Large intestine (tissue), 3 donors: ENCODE data around the gene COL4A2. TPM values are rescaled to one million over a fixed set of nuclear protein-coding genes. Genes with fewer than 3 reads are reported as not detected.

ENCODE experiments used
- DNase-seq, 2 donors: peaks; one replicate each; pipeline versions ENCODE4 v3.0.0 to v3.0.0-alpha.2; 2013
- H3K27ac ChIP-seq: one replicate; pipeline ENCODE4 v1.5.1; 2013; ENCODE audit warnings: low read length
- H3K27me3 ChIP-seq: 2 replicates; pipeline ENCODE4 v1.6.1; 2013; ENCODE audit warnings: low read length; ENCODE audit not compliant: control insufficient read depth, insufficient read depth
- H3K36me3 ChIP-seq: 2 replicates; pipeline ENCODE4 v1.6.1; 2013; ENCODE audit warnings: low read length; ENCODE audit not compliant: control insufficient read depth, insufficient read depth
- H3K4me1 ChIP-seq: one replicate; pipeline ENCODE4 v1.6.1; 2013; ENCODE audit warnings: low read length; ENCODE audit not compliant: control insufficient read depth, insufficient read depth
- H3K4me3 ChIP-seq: one replicate; pipeline ENCODE4 v1.5.1; 2013; ENCODE audit warnings: low read length
- H3K9me3 ChIP-seq: one replicate; pipeline ENCODE4 v1.6.1; 2013; ENCODE audit warnings: mild to moderate bottlenecking, low read depth, low read length, moderate library complexity; ENCODE audit not compliant: control insufficient read depth
- WGBS: methylation state at CpG from one replicate; pipeline ENCODE4 v1.1.5; 2013; ENCODE audit warnings: low lambda C conversion rate; ENCODE audit not compliant: insufficient coverage; 5-methylcytosine and 5-hydroxymethylcytosine counted together
- polyA plus RNA-seq: library from polyadenylated mRNA; unstranded; fragments of 120-200 nt; gene quantifications from one replicate; pipeline ENCODE4 v1.2.1, GENCODE V29; 2013

Gene COL4A2
- polyA plus RNA-seq, 1 donor, result 164 TPM

DNA sequence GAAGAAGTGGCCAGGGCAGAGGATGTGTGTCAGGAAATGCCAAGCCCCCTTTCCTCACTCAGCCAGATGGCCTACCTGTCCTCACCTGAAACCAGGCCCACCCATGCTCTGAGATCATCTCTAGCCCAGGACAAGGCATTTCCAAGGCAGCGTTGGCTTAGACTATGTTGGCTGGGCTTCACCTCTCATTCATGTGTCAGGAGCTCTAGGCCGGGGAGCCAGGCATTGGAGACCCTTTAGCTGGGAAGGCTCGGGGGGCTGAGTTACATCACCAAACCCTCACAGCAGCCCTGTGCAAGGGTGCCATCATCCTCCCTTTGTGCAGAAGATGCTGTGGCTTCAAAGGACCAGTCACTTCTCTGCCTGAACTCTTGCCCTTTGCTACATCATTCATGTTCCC lies 40.0 kb downstream of the COL4A2 start:
- H3K4me1 ChIP-seq, result peaks cover 9% of the 10 kb centered on the region
- no peaks in the 10 kb centered on the region for H3K9me3 ChIP-seq
- H3K27ac ChIP-seq, result no peak overlapping the region
- no peak for DNase-seq
- H3K36me3 ChIP-seq, result no peaks in the 10 kb centered on the region
- no CpG with 5 or more reads among the region's 3 CpGs for WGBS
- no peaks in the 10 kb centered on the region for H3K27me3 ChIP-seq
- H3K4me3 ChIP-seq, result no peak overlapping the region

DNA sequence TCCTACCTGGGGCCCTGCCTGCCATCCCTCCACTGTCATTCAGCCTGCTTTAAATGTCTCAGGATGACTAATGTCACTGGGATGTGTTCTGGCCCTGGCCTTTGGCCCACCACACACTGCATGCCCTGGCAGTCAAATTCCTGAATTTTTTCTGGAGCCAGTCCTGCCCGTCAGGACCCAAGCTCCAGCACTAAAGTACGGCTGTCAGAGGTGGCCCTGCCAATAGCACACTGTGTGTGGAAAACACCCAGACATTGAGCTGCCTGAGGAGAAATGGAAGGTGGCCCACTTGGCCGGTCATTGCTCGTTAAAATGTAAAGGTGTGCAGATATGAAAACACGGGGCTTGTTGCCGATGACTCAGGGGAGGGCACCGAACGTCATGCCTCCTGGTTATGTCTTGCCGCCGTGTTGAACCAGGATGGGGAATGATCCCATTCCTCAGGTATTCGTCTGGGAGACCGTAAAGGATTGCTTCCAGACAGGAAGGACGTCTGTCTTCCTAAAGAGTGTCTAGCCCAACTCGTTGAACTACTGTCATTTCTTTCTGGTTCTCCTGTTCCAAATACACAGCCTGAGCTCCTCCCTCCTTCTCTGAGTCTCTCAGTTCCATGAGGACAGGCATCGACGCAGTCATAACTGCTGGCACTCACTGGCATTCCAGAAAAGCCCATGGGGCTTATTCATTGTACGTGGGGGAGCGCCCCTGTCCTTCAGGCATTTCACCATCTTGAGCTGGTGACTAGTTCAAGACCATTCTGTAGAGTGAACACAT lies 40.6 kb downstream of the COL4A2 start:
- Histone ChIP-seq H3K4me1 (peaks cover 9% of the 10 kb centered on the region), H3K36me3 (no peaks in the 10 kb centered on the region), H3K27me3 (no peaks in the 10 kb centered on the region), H3K4me3 (no peak overlapping the region), H3K27ac (no peak overlapping the region), H3K9me3 (no peaks in the 10 kb centered on the region)
- WGBS, result no CpG with 5 or more reads among the region's 18 CpGs
- no peak for DNase-seq

DNA sequence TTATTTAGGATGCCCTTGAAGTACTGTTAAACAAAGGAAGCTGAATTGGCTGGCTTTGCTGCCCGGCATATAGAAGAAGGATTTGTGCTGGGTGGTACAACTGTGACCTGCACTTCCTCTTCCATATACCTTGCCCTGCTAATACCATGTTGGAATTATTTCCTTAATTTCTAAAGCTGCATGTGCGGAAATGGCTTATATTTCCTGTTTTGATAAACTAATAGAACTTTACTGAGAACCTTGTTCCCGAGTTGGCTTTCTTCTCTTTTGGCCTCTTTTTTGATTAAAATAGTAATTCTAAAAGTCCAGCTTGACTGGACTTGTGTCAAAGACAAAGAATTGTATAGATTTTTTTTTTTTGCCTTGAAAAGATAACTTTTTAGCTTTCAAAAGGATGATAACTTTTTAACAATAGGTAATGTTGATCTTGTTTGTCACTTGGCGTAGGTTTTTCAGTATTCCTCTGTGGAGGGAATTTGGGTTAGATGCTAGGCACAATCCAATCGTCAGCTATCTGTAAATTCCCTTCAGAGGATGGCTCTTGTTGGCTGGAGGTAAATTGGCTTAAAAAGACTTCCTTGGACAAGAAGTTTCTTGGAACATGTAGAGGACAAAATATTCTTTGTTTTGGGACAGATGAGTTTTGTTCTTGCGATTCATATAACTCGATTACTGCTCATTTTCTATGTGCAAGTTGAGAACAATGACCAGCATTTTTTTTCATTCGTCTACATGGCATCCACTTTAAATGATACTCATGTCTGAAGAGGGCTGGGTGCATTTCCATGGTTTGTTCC lies 41.4 kb downstream of the COL4A2 start:
- DNase-seq, result no peak
- no peak overlapping the region for H3K27ac ChIP-seq
- no peaks in the 10 kb centered on the region for H3K27me3 ChIP-seq
- H3K4me1 ChIP-seq, result peaks cover 9% of the 10 kb centered on the region
- H3K36me3 ChIP-seq, result no peaks in the 10 kb centered on the region
- no peaks in the 10 kb centered on the region for H3K9me3 ChIP-seq
- WGBS, result 95% methylated on average over 3 of the region's 8 CpGs
- H3K4me3 ChIP-seq, result no peak overlapping the region

DNA sequence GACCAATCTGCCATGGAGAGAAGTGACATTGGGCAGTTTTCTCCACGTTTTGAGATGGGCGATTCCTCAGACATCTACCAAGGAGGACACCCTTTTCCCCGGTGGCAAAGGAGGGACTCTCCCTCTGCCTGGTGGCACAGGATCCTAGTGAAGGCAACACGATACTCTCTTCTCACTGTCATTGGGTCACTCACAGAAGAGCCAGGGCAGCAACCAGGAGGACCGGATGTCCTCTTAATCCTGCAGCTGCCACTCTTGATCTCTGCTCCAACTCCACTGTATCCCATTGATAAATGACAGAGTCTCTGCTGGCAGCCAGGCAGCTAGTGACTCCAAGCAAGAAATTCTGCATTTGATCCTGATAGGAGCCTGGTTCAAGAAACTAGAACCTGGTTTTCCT lies 42.2 kb downstream of the COL4A2 start:
- WGBS, result no CpG with 5 or more reads among the region's 5 CpGs
- Histone ChIP-seq H3K4me1 (peaks cover 11% of the 10 kb centered on the region), H3K4me3 (no peak overlapping the region), H3K9me3 (no peaks in the 10 kb centered on the region), H3K36me3 (no peaks in the 10 kb centered on the region), H3K27ac (no peak overlapping the region), H3K27me3 (no peaks in the 10 kb centered on the region)
- no peak for DNase-seq

DNA sequence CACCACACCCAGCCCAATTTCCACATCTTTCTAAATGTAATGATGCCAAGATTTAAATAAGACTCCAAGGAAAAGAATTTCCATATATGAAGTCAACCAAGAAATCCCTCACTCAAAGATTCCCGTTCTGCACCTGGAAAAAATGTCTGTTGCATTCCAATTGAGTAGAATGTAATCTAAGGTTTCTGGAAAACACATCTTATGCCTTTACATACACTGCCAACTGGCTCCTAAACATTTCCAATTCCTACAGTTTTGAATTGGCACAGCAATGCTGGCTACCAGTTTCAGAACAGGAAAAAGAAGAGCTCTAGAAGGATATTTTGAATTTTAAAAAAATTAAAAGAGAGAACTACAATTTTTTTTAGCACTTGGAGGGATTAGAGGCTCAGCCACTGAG lies 43.0 kb downstream of the COL4A2 start:
- no peaks in the 10 kb centered on the region for H3K27me3 ChIP-seq
- H3K4me3 ChIP-seq, result no peak overlapping the region
- H3K27ac ChIP-seq, result no peak overlapping the region
- H3K4me1 ChIP-seq, result peaks cover 17% of the 10 kb centered on the region
- no peak for DNase-seq
- no peaks in the 10 kb centered on the region for H3K9me3 ChIP-seq
- WGBS, result no CpG with 5 or more reads among the region's 1 CpG
- no peaks in the 10 kb centered on the region for H3K36me3 ChIP-seq

DNA sequence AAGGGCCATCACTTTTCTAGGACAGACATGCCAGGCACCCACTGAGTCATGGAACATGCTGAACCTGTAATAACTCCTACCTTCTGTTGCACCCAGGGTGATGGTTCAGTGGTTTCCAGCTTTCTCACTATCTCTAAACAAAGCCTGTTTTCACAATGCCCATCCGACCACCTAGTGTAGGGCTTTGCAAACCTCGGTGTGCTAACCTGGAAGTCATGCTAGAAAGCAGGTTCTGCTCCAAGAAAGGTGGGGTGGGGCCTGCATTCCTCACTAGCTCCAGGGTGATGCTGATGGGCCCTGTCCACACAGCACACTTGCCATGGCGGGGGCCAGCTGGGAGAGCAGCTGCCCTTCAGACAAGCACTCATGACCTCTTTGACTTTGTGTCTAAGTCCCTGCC lies 43.4 kb downstream of the COL4A2 start:
- H3K36me3 ChIP-seq, result no peaks in the 10 kb centered on the region
- H3K4me3 ChIP-seq, result no peak overlapping the region
- no peaks in the 10 kb centered on the region for H3K27me3 ChIP-seq
- H3K9me3 ChIP-seq, result no peaks in the 10 kb centered on the region
- DNase-seq, result no peak
- no CpG with 5 or more reads among the region's 3 CpGs for WGBS
- peaks cover 19% of the 10 kb centered on the region for H3K4me1 ChIP-seq
- no peak overlapping the region for H3K27ac ChIP-seq

DNA sequence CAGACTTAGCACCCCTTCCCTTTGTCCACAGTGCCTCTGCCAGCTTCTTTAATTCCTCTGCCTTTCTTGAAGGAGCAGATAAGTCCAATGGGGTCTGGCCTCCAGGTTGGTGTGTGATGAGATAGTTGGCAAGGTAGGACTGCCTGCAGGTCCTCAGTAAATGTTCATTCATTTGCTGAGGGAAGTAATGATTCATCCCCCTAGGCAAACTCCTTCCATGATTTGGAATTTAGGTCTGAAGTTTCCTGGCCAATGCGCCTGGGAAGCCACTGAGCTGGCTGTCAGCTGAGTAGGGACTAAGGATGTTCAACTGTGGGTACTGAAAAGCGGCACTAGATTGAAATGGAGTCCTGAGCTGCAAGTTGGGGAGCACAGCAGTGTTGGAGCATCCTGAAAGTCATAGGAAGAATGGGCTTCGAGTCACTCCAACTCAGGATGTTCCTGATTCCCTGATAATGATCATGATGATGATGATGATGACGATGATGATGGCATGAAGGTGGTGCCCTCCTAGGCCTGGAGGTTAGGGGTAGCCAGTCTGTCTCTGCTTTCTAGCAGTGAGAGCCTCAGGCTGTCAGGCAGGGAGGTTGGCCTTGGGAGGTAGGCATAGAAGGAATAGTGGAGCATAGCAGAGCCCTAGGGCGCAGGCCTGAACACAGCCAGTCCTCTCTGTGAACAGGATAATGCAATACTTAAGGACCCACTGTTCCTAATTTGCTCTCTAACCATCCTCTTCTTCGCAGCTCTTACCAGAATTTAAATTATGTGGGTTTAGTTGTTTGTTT lies 44.7 kb downstream of the COL4A2 start:
- H3K9me3 ChIP-seq, result no peaks in the 10 kb centered on the region
- DNase-seq, result no peak
- peaks cover 16% of the 10 kb centered on the region for H3K4me1 ChIP-seq
- WGBS, result no CpG with 5 or more reads among the region's 6 CpGs
- H3K4me3 ChIP-seq, result no peak overlapping the region
- H3K36me3 ChIP-seq, result no peaks in the 10 kb centered on the region
- H3K27ac ChIP-seq, result no peak overlapping the region
- no peaks in the 10 kb centered on the region for H3K27me3 ChIP-seq

DNA sequence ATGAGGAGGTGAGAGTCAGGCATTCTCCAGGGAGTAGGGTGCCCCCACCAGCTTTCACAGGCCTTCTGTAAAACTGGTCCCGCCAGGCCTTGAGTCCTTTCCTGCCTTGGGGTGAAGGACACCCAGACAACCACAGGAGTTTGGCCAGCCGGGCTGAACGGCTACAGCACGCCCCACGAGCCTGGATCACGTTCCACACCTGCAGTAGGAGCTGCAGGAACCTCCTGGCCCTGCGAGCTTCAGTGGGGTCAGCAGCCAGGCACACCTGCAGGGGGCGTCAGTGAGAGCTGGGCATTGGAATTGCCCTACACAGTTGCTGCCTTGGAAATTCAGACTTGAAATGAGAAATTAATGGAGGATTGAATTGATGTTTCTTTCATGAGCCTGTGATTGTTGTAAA lies 45.7 kb downstream of the COL4A2 start:
- WGBS, result no CpG with 5 or more reads among the region's 8 CpGs
- no peak overlapping the region for H3K4me3 ChIP-seq
- H3K9me3 ChIP-seq, result no peaks in the 10 kb centered on the region
- peaks cover 10% of the 10 kb centered on the region for H3K4me1 ChIP-seq
- no peak overlapping the region for H3K27ac ChIP-seq
- H3K36me3 ChIP-seq, result peaks cover 5% of the 10 kb centered on the region
- H3K27me3 ChIP-seq, result no peaks in the 10 kb centered on the region
- DNase-seq, result no peak

DNA sequence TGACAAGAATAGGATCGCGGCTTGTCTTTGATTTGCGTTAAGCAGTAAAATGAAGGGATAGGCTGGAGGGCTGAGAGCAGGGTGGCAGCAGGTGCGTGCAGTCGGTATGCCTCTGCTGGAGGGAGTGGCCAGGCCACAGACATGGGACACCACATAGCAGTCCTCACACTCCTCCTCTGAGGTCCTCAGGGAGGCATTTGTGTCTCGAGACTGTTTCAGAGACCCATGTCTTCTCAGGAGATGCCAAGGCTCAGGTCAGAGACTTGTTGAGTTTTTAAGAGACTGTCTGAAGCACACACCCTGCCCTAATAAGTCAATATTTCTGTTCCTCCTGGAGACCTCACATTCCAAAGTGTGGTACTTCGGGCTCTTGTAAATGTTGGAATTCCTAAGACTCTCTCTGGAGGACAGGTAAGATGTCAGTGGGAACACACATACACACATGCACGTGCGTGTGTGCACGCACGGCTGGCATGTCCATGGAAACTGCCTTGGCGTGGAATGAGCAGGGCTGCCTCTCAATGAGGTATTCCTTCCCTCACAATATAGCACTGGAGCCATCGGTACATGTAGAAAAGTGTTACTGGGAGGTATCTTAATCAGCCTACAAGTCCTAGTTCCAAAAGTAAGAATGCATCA lies 46.4 kb downstream of the COL4A2 start:
- Histone ChIP-seq H3K36me3 (peaks cover 9% of the 10 kb centered on the region), H3K4me1 (peaks cover 10% of the 10 kb centered on the region), H3K27me3 (no peaks in the 10 kb centered on the region), H3K9me3 (no peaks in the 10 kb centered on the region), H3K27ac (no peak overlapping the region), H3K4me3 (no peak overlapping the region)
- WGBS, result 100% methylated on average over 1 of the region's 13 CpGs
- DNase-seq, result no peak

DNA sequence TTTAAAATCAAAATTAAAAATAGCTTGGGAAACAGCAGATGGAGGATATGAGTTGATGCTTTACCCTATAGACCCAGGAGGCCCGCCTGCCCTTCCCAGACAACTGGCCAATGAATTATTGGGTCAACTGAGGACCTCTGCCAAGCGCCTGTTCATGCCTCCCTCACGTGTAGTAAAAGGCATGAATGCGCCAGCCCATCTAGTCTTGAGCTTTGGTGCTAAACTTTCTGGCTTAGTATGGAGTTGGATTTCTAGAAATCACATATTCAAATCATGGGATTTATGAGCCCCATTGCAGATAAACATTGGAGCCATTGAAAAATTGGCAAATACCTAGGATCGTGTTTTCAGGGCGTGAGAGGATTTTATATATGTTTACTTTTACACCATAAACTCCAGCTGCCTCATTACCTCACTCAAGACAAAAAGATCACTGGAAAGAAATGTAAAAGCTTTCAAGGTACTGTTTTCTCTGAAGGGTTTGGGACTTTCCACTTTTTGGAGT lies 47.1 kb downstream of the COL4A2 start:
- peaks cover 10% of the 10 kb centered on the region for H3K4me1 ChIP-seq
- H3K9me3 ChIP-seq, result no peaks in the 10 kb centered on the region
- peak in 1 of 2 donors; percentile 53 for DNase-seq
- H3K27me3 ChIP-seq, result no peaks in the 10 kb centered on the region
- no peak overlapping the region for H3K4me3 ChIP-seq
- peak overlapping the region; percentile 1 for H3K27ac ChIP-seq
- H3K36me3 ChIP-seq, result peaks cover 11% of the 10 kb centered on the region
- no CpG with 5 or more reads among the region's 6 CpGs for WGBS
